ENCODE results near the gene PDSS2.

Gene PDSS2

GRCh38 chr6:107243471-107243870, 215.9 kb downstream of the PDSS2 start:
- H3K27me3 ChIP-seq (ENCODE audit: insufficient read depth, low read length, poor library complexity), result no peaks in the 10 kb centered on the region
- ATAC-seq (ENCODE audit: insufficient read depth, low read depth) (no peak), DNase-seq (no peak)
- H3K9me3 ChIP-seq (ENCODE audit: insufficient read depth, low read length, severe bottlenecking), result no peaks in the 10 kb centered on the region
- H3K4me1 ChIP-seq (ENCODE audit: insufficient read depth, low read length), result no peaks in the 10 kb centered on the region
- H3K79me2 ChIP-seq (ENCODE audit: insufficient read depth, low read length), result no peaks in the 10 kb centered on the region
- no peaks in the 10 kb centered on the region for H4K20me1 ChIP-seq (ENCODE audit: insufficient read depth, low read length)
- H2AFZ ChIP-seq (ENCODE audit: low read depth, low read length), result no peak overlapping the region
- peaks cover 4% of the 10 kb centered on the region; the same call in 1 of the 2 replicates for H3K36me3 ChIP-seq (ENCODE audit: insufficient read depth, low read length)
- H3K27ac ChIP-seq (ENCODE audit: low read length), result no peak overlapping the region
- no peak overlapping the region for H3K4me3 ChIP-seq (ENCODE audit: low read depth in 1 of 2, low read length in 2 of 2)
- H3K4me2 ChIP-seq (ENCODE audit: insufficient read depth, low read length), result no peak overlapping the region
- TF ChIP-seq EZH2 (IDR thresholded peaks at IDR 0.05; ENCODE audit: borderline replicate concordance, low read depth, low read length, severe bottlenecking) (no peak), CTCF (IDR thresholded peaks at IDR 0.05; ENCODE audit: borderline replicate concordance, extremely low read depth, low read length, poor library complexity, severe bottlenecking) (no peak)
- no peak overlapping the region for H3K9ac ChIP-seq (ENCODE audit: low read depth, low read length)

- Histone ChIP-seq H3K27me3 (ENCODE audit: insufficient read depth, low read length, poor library complexity) (no peaks in the 10 kb centered on the region), H3K4me2 (ENCODE audit: insufficient read depth, low read length) (no peak overlapping the region), H3K9ac (ENCODE audit: low read depth, low read length) (no peak overlapping the region), H2AFZ (ENCODE audit: low read depth, low read length) (no peak overlapping the region), H3K36me3 (ENCODE audit: insufficient read depth, low read length) (peaks cover 8% of the 10 kb centered on the region), H3K4me3 (ENCODE audit: low read depth in 1 of 2, low read length in 2 of 2) (no peak overlapping the region), H3K4me1 (ENCODE audit: insufficient read depth, low read length) (no peaks in the 10 kb centered on the region), H3K27ac (ENCODE audit: low read length) (no peak overlapping the region), H3K9me3 (ENCODE audit: insufficient read depth, low read length, severe bottlenecking) (no peaks in the 10 kb centered on the region), H4K20me1 (ENCODE audit: insufficient read depth, low read length) (no peaks in the 10 kb centered on the region), H3K79me2 (ENCODE audit: insufficient read depth, low read length) (no peaks in the 10 kb centered on the region)
- ATAC-seq (ENCODE audit: insufficient read depth, low read depth) (peak; percentile 35; the same call in 1 of the 3 replicates), DNase-seq (no peak)
- no peak for TF ChIP-seq EZH2 (IDR thresholded peaks at IDR 0.05; ENCODE audit: borderline replicate concordance, low read depth, low read length, severe bottlenecking)
- no peak for TF ChIP-seq CTCF (IDR thresholded peaks at IDR 0.05; ENCODE audit: borderline replicate concordance, extremely low read depth, low read length, poor library complexity, severe bottlenecking)
Observed at GRCh38 chr6:107237992-107238660, 221.2 kb downstream of the PDSS2 start.

GRCh38 chr6:107235511-107235910, 223.9 kb downstream of the PDSS2 start:
- ATAC-seq (ENCODE audit: insufficient read depth, low read depth) (no peak), DNase-seq (no peak)
- no peak overlapping the region for H3K9ac ChIP-seq (ENCODE audit: low read depth, low read length)
- no peak for TF ChIP-seq EZH2 (IDR thresholded peaks at IDR 0.05; ENCODE audit: borderline replicate concordance, low read depth, low read length, severe bottlenecking)
- no peak for TF ChIP-seq CTCF (IDR thresholded peaks at IDR 0.05; ENCODE audit: borderline replicate concordance, extremely low read depth, low read length, poor library complexity, severe bottlenecking)
- no peaks in the 10 kb centered on the region for H4K20me1 ChIP-seq (ENCODE audit: insufficient read depth, low read length)
- no peak overlapping the region for H3K27ac ChIP-seq (ENCODE audit: low read length)
- H3K4me3 ChIP-seq (ENCODE audit: low read depth in 1 of 2, low read length in 2 of 2), result no peak overlapping the region
- H3K36me3 ChIP-seq (ENCODE audit: insufficient read depth, low read length), result peaks cover 8% of the 10 kb centered on the region
- H3K79me2 ChIP-seq (ENCODE audit: insufficient read depth, low read length), result no peaks in the 10 kb centered on the region
- no peak overlapping the region for H2AFZ ChIP-seq (ENCODE audit: low read depth, low read length)
- no peak overlapping the region for H3K4me2 ChIP-seq (ENCODE audit: insufficient read depth, low read length)
- H3K27me3 ChIP-seq (ENCODE audit: insufficient read depth, low read length, poor library complexity), result no peaks in the 10 kb centered on the region
- H3K9me3 ChIP-seq (ENCODE audit: insufficient read depth, low read length, severe bottlenecking), result no peaks in the 10 kb centered on the region
- H3K4me1 ChIP-seq (ENCODE audit: insufficient read depth, low read length), result no peaks in the 10 kb centered on the region
